HL-60 (cell line): Measurements from ENCODE around the gene GUCY1A2.
"Not testable (repeated sequence)": the region's sequence is repeated elsewhere in the genome, so short reads cannot be mapped to it uniquely, and the experiment has no call there.

Experiments
- DNase-seq, 2 experiments: peaks; one replicate each; pipeline ENCODE4 v3.0.0-alpha.2; 2010 to 2020; ENCODE audit warnings: low read depth in 1 of 2, low spot score in 1 of 2
- H3K27ac ChIP-seq: fragments of 250-450 bp; sonication (Bioruptor Pico); replicated peaks from 2 replicates; pipeline ENCODE4 v1.5.1; 2020; ENCODE audit warnings: mild to moderate bottlenecking, moderate library complexity
- H3K27me3 ChIP-seq: fragments of 250-450 bp; sonication (Bioruptor Pico); 2 replicates; pipeline ENCODE4 v1.5.1; 2021; ENCODE audit warnings: mild to moderate bottlenecking, moderate library complexity; ENCODE audit not compliant: insufficient read depth, poor library complexity, severe bottlenecking
- H3K4me3 ChIP-seq: replicated peaks from 2 replicates; pipeline ENCODE4 v1.5.1; 2011; ENCODE audit warnings: mild to moderate bottlenecking, control low read depth, low read length; ENCODE audit not compliant: insufficient read depth
- GABPA ChIP-seq: IDR thresholded peaks from 2 replicates; pipeline ENCODE4 v1.6.1; 2012; ENCODE audit warnings: low read depth
- POLR2AphosphoS5 ChIP-seq: IDR thresholded peaks from 2 replicates; pipeline ENCODE4 v1.6.1; 2012; ENCODE audit warnings: low read depth
- SPI1 ChIP-seq: IDR thresholded peaks from 2 replicates; pipeline ENCODE4 v1.6.1; 2012; ENCODE audit warnings: low read depth, mild to moderate bottlenecking, borderline replicate concordance
- TF ChIP-seq, protein P1 (sequence below): IDR thresholded peaks from 2 replicates; pipeline ENCODE4 v1.6.1; 2012; ENCODE audit warnings: low read depth; ENCODE audit not compliant: insufficient replicate concordance
- TF ChIP-seq, protein P2 (sequence below): IDR thresholded peaks from one replicate; pipeline ENCODE4 v1.5.1; 2011; ENCODE audit warnings: low read length, control low read depth, inconsistent platforms; ENCODE audit not compliant: insufficient read depth

Gene GUCY1A2

DNA sequence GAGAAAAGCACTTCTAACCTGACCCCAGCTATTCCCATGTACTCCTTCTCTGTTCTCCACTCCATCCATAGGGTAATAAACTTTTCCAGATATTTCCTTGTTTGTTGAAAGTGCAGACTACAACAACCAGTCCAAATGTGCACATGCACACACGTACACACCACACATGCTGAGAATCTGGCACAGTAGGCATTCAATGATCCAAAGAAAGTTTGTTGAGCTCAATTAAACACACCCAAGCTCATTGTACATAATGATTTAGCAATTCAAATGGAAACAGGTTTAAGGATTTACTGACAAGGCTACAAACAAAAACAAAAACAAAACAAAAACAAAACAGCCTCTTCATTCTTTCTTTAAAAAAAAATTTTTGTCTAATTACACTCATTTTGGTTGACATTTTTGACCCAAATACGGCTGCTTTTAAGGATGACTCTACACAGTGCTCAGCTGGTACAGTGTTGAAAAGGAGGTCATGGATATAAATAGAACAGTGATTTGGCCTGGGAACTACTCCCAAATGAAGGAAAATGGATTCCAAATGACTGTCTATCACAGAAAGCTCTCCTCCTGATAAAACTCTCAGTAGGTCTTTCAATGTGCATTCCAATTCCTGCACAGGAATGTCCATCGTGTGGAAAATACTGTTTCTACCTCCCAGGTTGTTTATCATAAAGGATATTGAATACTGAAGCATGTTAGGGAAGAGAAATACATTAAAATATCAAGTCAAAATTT is 232.2 kb downstream of the GUCY1A2 start:
- no peaks in the 10 kb centered on the region for H3K27me3 ChIP-seq
- TF ChIP-seq, protein P1, sequence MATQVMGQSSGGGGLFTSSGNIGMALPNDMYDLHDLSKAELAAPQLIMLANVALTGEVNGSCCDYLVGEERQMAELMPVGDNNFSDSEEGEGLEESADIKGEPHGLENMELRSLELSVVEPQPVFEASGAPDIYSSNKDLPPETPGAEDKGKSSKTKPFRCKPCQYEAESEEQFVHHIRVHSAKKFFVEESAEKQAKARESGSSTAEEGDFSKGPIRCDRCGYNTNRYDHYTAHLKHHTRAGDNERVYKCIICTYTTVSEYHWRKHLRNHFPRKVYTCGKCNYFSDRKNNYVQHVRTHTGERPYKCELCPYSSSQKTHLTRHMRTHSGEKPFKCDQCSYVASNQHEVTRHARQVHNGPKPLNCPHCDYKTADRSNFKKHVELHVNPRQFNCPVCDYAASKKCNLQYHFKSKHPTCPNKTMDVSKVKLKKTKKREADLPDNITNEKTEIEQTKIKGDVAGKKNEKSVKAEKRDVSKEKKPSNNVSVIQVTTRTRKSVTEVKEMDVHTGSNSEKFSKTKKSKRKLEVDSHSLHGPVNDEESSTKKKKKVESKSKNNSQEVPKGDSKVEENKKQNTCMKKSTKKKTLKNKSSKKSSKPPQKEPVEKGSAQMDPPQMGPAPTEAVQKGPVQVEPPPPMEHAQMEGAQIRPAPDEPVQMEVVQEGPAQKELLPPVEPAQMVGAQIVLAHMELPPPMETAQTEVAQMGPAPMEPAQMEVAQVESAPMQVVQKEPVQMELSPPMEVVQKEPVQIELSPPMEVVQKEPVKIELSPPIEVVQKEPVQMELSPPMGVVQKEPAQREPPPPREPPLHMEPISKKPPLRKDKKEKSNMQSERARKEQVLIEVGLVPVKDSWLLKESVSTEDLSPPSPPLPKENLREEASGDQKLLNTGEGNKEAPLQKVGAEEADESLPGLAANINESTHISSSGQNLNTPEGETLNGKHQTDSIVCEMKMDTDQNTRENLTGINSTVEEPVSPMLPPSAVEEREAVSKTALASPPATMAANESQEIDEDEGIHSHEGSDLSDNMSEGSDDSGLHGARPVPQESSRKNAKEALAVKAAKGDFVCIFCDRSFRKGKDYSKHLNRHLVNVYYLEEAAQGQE, result no peak
- TF ChIP-seq SPI1 (no peak), GABPA (no peak), POLR2AphosphoS5 (no peak)
- TF ChIP-seq, protein P2, sequence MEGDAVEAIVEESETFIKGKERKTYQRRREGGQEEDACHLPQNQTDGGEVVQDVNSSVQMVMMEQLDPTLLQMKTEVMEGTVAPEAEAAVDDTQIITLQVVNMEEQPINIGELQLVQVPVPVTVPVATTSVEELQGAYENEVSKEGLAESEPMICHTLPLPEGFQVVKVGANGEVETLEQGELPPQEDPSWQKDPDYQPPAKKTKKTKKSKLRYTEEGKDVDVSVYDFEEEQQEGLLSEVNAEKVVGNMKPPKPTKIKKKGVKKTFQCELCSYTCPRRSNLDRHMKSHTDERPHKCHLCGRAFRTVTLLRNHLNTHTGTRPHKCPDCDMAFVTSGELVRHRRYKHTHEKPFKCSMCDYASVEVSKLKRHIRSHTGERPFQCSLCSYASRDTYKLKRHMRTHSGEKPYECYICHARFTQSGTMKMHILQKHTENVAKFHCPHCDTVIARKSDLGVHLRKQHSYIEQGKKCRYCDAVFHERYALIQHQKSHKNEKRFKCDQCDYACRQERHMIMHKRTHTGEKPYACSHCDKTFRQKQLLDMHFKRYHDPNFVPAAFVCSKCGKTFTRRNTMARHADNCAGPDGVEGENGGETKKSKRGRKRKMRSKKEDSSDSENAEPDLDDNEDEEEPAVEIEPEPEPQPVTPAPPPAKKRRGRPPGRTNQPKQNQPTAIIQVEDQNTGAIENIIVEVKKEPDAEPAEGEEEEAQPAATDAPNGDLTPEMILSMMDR, result no peak
- no peak overlapping the region for H3K4me3 ChIP-seq
- H3K27ac ChIP-seq, result no peak overlapping the region
- no peak for DNase-seq

DNA sequence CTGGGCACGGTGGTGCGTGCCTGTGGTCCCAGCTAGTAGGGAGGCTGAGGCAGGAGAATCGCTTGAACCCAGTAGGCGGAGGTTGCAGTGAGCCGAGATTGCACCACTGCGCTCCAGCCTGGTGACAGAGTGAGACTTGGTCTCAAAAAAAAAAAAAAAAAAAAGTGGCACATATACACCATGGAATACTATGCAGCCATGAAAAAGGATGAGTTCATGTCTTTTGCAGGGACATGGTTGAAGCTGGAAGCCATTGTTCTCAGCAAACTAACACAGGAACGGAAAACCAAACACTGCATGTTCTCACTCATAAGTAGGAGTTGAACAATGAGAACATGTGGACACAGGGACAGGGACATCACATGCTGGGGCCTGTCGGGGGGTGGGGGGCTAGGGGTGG is 241.0 kb downstream of the GUCY1A2 start:
- not testable (repeated sequence) for H3K4me3 ChIP-seq, DNase-seq, H3K27me3 ChIP-seq, H3K27ac ChIP-seq

DNA sequence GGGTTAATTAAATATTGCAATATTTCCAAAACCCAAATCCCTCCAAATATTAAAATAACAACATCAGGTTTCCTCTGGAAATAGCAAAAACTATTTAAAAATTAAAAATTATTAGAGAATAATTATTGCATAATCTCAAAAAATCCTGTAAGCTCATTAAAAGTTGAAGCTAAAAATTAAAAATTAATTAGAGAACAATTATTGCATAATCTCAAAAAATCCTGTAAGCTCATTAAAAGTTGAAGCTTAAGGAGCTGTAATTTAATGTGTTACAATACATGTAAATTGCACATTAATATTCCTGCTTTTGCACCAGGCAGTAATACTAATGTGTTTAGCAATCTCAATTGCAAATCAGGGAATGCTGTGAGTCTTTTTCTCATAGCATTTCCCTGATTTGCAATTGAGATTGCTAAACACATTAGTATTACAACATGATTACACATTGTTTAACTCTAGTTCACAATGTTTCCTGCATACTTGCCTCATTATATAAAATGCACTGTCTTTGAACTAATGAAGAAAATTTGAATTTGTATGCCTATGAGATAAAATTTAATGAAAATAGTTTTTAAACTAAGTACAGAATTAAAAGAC is 247.7 kb downstream of the GUCY1A2 start:
- DNase-seq, result no peak
- Histone ChIP-seq H3K27ac (no peak overlapping the region), H3K27me3 (no peaks in the 10 kb centered on the region), H3K4me3 (no peak overlapping the region)
- TF ChIP-seq, protein P1, result no peak
- TF ChIP-seq, protein P2, result no peak
- no peak for TF ChIP-seq GABPA
- no peak for TF ChIP-seq SPI1
- TF ChIP-seq POLR2AphosphoS5, result no peak

DNA sequence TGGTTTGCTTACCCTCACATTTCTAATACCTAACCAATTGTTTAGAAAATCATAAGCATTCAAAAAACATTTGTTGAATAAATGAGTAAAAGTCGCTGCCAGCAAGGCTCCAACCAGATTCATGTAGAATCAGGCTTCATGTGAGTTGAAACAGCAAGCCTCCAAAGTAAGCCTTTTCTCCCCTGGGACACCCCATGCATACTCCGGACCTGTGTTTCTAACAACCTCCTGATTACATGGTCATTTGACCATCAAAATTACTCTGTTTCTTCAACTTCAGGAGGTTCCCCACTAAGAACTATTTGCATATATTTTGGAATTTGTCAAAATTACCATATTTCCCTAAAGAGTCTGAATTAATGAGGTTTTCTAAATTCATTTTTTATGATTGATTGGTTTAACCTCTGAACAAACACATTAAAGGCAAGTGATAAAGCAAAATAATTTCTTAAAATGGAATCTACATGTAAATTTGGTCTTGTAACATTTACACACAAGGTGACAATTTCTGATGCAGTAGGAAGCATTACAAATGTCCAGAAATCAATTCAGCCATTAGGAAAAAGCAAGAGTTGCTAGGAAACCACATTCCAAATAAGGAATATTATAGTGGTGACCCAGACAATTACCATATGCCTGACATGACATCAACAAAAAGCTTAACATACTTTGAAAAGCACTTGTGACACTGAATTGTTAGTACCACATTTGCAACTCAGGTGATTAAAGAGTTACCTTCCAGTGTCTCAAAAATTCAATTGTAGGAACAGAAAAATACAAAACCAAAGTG is 252.6 kb downstream of the GUCY1A2 start:
- Histone ChIP-seq H3K27ac (no peak overlapping the region), H3K27me3 (no peaks in the 10 kb centered on the region), H3K4me3 (no peak overlapping the region)
- DNase-seq, result no peak
- TF ChIP-seq SPI1, result no peak
- TF ChIP-seq, protein P1, result no peak
- TF ChIP-seq GABPA, result no peak
- TF ChIP-seq, protein P2, result no peak
- TF ChIP-seq POLR2AphosphoS5, result no peak
